Renal cortex interstitium (tissue), 11 donors: ENCODE measurements around the gene PRLHR. TPM values are rescaled to one million over a fixed set of nuclear protein-coding genes. Genes with fewer than 3 reads are reported as not detected.

ENCODE experiments used
- DNase-seq, 11 donors: peaks; one replicate each; pipeline ENCODE4 v3.0.0-alpha.2; 2013; ENCODE audit warnings: low read depth in 9 of 11, low spot score in 4 of 11; ENCODE audit errors: extremely low read depth in 1 of 11
- polyA plus RNA-seq, 3 donors: library from polyadenylated mRNA; unstranded; fragments of 120-200 nt; gene quantifications; one replicate each; pipeline ENCODE4 v1.2.1, GENCODE V29; 2013; ENCODE audit not compliant: insufficient read length in 3 of 3

Gene PRLHR
- polyA plus RNA-seq, 3 donors, result not detected

DNA sequence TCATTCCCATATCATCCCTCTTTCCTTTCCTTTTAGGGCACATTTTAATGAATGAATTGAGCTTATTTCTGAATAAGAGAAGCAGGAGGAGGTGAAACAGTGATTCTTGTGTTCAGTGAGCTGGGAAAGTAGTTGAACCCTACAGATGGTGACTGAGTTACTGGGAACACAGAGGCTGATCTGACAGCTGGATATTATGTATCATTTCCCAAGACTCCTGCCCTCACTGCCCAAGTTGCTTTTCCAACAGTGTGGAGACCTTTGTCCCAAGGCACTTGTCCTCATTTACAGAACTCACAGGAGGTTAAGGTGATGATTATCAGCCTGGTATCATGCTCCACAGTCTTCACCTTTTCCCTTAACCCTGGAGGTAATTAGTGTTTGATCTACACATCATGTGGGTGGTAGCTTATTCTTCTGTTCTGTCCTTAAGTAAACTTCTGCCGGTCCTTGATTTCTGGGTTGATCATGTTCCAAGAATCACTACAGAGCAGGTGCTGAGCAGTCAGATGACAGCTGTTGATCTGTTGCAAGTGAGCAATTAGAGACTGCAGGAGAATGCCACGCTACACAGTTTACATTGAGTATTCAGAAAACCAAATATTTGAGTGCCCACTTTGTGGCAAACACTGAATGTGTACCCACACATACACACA, 2.6 kb downstream of the PRLHR start:
- no peak for DNase-seq

DNA sequence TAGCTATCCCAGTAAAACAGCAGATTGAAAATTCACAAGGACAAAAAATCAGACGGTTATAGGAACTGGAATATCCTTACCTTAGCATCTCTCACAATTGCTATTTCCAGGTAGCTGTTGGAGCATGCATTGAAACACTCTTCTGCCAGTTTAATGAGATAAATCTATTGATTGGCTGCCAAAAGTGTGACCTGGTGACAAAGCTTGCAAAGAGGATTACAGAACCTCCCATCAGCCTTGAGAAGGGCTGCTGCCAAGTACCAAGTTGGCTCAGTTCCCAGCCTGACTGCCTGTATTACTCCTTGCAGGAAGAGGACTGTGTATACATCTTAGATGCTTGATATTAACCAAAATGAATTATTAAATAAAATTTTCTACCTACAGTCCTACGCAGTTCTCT, 5.1 kb downstream of the PRLHR start:
- no peak for DNase-seq

DNA sequence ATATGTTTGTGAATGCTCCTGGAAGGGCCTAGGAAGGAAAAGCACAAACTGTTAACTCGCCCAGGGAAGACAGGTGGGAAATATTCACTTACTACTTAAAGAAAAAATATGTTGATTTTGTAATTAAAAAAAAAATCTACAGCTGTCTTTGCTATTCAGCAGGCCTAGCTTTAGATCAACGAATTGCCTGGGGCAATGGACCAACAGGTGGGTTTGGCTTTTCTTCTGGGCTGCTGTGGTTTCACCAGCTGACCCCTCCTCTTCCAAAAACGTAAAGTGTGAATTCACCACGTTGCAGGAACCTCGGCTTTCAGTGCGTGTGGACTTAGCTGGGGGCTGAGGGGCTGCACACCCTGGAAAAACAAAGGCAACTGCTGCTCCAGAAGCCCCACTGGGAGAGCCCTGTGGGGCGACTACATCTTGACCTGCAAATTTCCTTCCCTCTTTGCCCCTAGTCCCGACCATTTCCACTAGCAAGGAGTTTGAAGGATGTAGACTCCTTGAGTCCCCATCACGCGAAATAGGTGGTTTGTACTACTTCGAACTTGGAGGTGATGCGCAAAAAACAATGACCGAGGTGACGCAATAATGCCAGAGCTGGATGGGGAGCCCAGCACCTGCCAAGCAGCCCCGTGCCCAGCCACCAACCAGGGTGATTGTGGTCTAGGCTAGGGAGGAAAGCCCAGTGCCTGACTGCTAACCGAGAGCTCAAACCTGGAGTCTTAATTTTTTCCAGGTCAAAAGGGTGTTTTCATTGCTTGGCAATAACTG, 7.4 kb downstream of the PRLHR start:
- DNase-seq, result no peak

DNA sequence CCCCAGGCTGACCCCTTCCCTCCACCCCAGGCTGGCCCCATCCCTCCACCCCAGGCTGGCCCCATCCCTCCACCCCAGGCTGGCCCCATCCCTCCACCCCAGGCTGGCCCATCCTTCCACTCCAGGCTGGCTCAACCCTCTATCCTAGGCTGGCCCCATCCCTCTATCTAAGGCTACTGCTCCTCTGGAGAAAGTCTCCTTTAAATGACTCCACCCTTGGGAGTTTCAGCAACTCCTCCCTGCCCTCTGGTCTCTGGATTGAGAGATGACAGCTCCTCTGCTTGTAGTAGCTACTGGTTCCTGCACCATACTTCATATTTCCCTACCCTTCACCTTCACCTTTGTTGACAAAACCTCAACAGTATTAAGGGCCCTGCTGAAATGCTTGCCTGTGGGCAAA, 8.5 kb downstream of the PRLHR start:
- DNase-seq, result no peak

DNA sequence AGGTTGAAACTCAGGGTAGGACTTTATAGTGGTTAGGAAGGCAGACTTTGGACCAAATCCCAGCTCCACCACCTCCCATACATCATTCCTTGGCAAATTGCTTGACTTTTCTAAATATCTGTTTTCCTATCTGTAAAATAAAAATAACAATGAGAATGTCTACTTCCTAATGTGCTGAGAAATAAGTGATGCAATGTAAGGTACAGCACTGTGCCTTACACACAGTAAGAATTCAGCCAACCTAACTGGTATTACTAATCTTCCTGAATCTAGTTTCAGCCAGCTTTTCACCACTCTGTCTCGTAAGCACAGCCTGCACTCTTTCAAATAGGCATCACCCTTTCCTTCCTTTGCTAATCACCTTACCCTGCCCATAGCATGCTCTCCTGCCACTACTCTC, 9.7 kb downstream of the PRLHR start:
- no peak for DNase-seq

DNA sequence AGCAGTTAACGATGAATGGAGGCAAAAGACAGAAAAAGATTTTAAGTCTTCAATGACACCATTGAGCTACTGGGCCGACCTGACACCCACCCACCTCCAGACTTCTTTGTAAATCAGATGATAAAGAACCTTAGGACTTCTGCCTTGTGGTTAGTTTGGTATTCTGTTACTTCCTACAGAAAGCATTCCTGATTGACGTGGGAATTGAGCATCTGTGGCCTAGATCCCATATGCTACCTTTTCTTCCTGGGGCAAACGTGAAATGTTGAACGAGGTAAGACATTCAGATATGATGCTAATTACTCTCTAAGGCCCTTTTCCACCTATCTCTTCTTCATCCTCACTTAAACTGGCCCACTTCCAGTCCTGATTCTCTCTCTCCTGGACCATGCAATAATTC, 10.2 kb downstream of the PRLHR start:
- no peak for DNase-seq

DNA sequence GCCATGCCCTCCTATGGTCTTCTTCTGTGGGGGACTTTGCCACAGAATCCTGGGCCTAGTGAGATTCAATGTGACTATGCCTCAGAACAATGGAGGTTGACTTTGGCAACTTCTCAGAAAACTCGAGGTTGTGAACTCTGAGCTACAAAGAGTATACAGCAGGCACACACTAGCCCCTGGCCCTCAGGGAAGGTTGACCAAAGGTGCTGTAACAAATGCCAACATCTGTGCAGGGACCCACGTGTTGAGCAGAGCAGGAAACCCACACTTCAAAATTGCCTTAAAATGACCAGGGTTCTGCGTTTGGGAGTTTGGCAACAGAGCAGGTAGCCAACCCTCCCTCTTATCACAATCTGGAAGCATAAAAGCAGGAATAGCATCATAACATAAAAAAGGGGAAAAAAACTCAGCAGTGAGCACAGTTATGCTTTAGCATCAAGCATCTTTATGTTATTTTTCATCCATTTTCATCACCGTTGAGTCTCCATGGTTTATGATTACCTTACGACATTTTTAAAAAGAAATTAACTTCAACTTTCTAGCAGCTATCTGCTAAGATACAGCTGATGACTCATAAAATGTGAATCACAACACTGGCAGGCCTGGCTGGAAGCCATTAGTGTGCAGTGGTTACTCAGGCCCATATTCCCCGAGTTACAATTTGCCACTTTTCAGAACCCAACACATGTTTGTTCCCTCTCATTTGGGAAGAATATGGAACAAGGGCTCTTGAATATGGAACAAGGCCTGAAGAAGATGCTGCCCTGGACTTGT, 11.1 kb downstream of the PRLHR start:
- no peak for DNase-seq

DNA sequence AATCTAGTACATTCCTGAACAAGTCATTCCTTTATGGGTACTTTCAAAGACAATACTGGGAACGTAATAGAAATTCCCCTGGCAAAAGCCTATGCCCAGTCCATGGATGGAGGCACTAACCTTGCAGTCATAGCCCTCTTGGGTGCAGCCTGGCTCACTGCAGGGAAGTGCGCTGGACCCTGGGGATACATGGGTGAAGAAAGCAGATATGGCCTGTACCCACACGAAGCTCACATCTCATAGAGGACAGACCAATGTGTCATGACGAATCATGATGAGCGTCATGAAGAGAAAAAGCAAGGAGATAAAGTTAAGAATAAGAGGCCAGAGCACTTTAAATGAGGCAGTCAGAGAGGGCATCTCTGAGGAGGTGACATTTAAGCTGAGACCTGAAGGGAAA, 11.8 kb downstream of the PRLHR start:
- DNase-seq, result no peak

DNA sequence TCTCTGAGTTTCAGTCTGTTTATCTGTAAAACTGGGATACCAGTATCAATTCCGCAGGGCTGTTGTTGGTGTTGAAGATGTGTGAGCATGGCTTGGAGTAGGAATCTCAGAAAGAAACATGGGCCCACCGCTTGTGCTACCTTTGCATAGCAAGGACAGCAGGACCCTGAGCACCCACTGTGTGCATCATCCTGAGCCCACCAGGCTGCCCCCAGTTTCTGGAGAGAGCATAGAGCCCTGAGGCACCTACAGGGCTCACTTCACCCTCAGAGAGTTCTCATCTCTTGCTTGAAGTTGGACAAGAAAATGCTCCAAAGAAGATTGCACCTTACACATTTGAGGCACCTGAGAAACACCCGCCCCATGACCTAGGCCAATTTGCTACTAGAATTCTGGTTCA, 12.9 kb downstream of the PRLHR start:
- no peak for DNase-seq

DNA sequence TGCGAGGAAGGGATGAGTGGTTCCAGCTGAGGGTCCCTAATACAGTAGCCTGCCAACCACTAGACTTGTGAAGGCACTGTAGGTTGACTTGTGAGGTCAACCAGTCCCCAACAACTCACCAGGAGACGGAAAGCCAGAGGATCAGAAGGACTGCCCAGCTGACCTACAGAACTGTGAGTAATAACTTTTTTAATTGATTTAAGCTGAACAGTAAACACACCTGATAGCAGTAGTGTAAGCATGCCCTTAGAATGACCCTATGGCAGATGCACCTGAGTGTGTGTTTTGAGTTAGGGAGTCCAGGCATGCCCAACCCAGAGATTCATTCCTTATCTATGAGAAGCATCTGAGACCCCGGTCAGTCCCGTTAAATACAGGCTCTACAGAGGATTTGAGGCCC, 14.1 kb downstream of the PRLHR start:
- no peak for DNase-seq

DNA sequence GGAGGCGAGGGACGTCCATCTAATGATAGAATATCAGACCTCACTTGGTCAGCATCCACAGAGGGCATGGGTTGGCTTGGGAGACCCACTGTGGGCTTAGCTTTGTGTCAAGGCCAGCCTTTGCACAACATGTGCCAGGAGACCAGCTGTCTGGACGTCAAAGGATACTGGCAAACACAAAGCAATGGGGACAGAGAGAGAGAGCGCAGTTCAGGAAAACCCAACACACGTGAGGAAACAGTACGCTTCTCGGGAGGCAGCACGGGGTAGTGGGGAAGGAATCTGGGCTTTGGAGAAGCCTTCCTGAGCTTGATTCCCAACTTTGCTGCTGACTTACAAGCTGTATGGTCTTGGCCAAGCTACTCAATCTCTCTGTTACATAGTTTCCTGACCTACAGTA, 14.7 kb downstream of the PRLHR start:
- DNase-seq, result no peak

DNA sequence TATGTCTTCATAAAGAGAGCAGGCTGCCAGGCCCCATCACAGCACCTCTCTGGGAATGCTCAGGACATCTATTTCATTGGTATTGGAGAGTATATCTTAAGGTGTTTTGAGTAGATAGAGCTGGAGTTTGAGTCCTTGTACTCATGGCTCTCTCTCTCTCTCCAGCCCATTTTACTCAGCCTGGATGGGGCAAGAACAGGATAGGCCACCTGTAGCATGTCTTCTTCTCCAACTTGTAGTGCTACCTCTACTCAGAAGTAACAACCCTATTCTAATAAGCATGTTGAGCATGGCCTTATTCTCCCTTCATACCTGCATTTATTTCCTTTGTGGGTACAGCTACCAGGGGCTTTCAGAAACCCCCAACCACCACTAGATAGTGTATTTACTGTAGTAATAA, 21.9 kb downstream of the PRLHR start:
- no peak for DNase-seq

DNA sequence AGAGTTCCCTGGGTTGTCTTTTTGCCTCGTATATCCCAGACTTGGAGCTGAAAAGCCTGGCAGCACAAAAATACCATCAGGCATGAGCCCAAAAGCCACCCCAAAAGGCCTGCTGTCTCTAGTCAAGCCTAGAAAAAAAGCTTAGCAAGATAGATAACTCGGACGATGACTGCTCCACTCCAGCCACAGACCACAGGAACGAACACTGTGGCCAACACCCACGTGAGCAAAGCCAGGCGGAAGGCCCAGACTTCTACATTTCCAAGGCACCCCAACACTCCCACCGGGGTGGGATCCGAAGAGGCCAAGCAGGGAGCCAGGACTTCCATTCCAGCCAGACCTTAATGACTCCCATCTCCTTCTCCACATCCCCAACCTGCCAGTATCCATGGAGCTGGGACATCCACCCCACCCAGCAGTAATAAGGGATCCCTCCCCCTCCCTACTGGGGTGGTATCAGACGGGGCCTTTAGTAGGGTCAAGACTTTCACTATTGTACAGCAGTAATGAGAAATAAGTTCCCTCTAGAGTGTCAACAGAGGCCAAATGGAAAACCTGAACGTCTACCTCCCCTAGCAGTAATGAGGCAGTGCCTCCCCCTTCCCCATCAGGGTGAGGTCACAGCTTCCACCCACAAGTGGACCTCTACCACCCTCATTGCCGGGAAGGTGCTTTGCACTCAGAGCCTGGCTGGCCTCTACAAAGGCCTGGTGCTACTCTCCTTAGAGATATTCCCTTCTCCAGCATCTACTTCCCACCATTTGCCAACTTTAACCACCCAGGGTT, 23.0 kb downstream of the PRLHR start:
- no peak for DNase-seq

DNA sequence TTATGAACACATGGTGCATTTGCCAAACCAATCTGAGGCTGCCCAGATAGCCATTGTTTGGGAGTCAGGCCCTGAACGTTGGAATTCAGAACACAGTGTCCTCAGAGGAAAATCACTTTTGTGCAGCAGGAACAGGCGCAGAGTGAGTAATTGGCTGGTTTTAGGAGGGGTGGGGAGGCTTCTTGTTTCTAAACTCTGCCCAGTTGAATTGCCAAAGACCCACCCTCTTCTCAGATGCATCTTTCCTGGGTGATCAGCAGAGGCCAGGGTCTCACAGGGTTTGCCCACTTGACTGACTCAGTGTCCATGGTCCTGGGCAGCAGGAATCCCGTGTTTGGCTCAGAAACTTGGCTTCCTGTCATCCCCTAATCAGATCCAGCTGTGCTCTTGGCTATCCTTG, 24.3 kb downstream of the PRLHR start:
- DNase-seq, result no peak

DNA sequence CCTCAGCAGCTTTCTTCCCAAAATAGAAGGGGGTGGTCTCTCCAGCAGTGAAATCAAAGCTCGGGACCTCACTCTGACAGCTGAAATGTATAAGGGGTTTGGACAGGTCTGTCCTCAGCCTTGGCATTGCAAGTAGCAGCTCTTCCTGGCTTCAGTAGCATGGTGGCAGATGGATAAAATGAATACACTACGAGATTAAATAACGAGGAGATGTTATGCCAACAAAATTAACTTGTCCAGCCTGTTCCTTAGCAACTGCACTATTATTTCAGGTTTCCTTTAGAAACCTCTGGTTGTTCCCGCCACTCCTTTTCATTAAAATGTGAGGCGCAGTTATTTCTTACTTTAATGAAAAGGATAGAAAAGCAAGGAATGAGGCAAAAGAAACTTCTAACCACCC, 24.9 kb downstream of the PRLHR start:
- DNase-seq, result no peak

DNA sequence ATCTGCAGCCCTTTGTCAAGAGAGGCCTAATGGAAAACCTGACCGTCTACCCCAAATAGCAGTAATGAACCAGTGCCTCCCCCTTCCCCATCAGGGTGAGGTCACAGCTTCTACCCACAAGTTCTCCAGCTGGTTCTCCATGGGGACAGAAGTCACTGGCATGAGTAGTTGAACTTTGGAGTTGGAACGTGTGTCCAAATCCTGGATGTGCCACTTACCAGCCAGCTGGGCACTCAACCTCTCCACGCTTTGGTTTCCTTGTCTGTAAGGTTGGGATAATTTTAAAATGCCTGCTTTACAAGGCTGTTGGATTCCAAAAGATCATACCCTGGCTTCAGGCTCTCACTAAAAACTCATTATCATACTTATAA, 25.6 kb downstream of the PRLHR start:
- no peak for DNase-seq

DNA sequence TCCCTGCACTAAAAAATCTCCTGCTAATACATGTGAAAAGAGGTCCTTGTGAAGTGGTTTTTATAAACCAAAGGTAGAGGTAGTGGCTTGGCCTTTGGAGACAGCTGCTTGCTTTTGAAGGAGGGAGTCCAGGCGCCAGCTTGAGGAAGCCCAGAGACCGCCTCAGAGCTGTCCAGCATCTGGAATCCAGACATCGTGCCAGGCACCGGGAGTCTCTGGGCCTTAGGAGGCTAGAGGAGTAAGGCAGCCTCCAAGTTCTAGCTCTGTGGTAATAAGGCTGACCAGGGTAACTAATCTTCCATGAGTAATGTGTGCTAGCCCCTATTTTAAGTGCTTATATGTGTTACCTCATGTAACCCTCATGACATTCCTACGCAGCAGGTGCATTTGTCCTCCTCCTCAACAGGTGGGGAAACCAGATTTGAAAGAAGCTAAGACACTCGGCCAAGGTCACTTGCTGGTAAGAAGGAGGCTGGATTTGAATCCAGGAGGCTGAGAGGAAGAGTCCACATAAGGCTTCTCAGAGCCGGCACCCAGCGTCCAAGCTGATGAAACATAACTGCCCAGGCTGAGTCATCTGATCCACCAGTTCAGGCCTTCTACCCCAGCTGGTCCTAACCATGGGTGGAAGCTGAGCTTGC, 26.1 kb downstream of the PRLHR start:
- no peak for DNase-seq

DNA sequence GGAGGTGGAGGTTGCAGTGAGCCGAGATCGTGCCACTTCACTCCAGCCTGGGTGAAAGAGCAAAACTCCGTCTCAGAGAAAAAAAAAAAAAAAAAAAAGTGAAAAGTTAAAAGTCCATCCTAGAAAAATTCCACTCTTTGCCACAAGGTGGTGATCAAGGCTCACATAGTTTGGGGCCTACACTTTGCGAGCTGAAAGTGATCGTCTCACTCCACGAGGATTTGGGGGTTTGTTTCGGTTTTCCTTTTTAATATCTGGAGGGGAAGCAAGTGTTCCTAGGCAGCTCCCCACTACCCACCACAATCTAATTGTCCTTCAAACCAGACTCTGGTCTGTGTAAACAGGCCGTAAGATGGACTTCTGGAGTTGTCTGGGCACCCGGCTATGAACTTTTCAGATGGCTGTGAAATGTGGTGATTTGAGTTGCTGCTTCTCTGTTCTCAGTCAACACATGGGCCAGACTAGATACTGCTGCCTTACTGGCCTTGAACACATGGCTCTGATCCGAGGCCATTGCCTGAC, 27.1 kb downstream of the PRLHR start:
- DNase-seq, result peak; percentile 38 to 75 (median 60)

DNA sequence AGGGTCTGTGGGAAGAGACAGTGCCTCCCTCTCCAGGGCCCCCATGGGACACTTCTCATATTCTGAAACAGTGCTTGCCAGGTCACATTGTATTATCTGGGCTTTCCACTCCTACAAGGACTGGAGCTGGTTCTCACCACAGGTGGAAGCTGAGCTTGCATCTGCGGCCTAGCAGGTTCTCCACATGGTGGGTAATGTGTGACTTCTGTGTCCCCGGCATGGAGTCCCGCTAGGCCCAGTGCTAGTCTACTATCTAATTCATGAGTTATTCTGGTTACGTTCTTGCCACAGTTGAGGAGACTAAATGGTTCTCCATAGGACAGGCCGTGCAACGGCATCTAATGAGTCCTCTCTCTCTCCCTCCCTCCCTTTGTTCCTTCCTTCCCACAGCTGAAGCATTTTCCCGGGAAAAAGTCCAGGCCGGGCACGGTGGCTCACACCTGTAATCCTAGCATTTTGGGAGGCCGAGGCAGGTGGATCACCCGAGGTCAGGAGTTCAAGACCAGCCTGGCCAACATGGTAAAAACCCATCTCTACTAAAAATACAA, 27.7 kb downstream of the PRLHR start:
- no peak for DNase-seq
